GM18907 (cell line): ENCODE data around the gene LDLRAD4.

ENCODE experiments used
- ATAC-seq: cut with Tn5 transposase; IDR thresholded peaks from one replicate; pipeline ENCODE4 v1.9.1; 2021; ENCODE audit warnings: mild to moderate bottlenecking, moderate library complexity; ENCODE audit not compliant: unreplicated experiment

LDLRAD4 gene

GRCh38 chr18:13302457-13303225, 84.1 kb downstream of the LDLRAD4 start:
- no peak for ATAC-seq

- ATAC-seq, result no peak
Observed at GRCh38 chr18:13303756-13304364, 85.3 kb downstream of the LDLRAD4 start.

- no peak for ATAC-seq
Observed at GRCh38 chr18:13305301-13305700, 86.7 kb downstream of the LDLRAD4 start.

- no peak for ATAC-seq
Observed at GRCh38 chr18:13306583-13306982, 88.0 kb downstream of the LDLRAD4 start.

- no peak for ATAC-seq
Observed at GRCh38 chr18:13308369-13308768, 89.8 kb downstream of the LDLRAD4 start.

GRCh38 chr18:13309031-13309747, 90.6 kb downstream of the LDLRAD4 start:
- ATAC-seq, result no peak

- no peak for ATAC-seq
Observed at GRCh38 chr18:13309748-13310670, 91.4 kb downstream of the LDLRAD4 start.

GRCh38 chr18:13311193-13311592, 92.6 kb downstream of the LDLRAD4 start:
- no peak for ATAC-seq

- ATAC-seq, result no peak
Observed at GRCh38 chr18:13312515-13312914, 94.0 kb downstream of the LDLRAD4 start.

GRCh38 chr18:13313006-13313686, 94.6 kb downstream of the LDLRAD4 start:
- ATAC-seq, result no peak

- no peak for ATAC-seq
Observed at GRCh38 chr18:13315000-13315399, 96.4 kb downstream of the LDLRAD4 start.

GRCh38 chr18:13316063-13316462, 97.5 kb downstream of the LDLRAD4 start:
- no peak for ATAC-seq

GRCh38 chr18:13317801-13318200, 99.2 kb downstream of the LDLRAD4 start:
- ATAC-seq, result no peak

GRCh38 chr18:13318731-13319501, 100.4 kb downstream of the LDLRAD4 start:
- ATAC-seq, result no peak

- no peak for ATAC-seq
Observed at GRCh38 chr18:13319629-13320028, 101.1 kb downstream of the LDLRAD4 start.

- ATAC-seq, result no peak
Observed at GRCh38 chr18:13320096-13320495, 101.5 kb downstream of the LDLRAD4 start.

GRCh38 chr18:13320891-13321425, 102.4 kb downstream of the LDLRAD4 start:
- ATAC-seq, result no peak

GRCh38 chr18:13321923-13322322, 103.4 kb downstream of the LDLRAD4 start:
- ATAC-seq, result no peak

GRCh38 chr18:13323186-13323585, 104.6 kb downstream of the LDLRAD4 start:
- no peak for ATAC-seq
